Progenitor cell of endocrine pancreas (in vitro differentiated cells): ENCODE results near the gene LRRC56. TPM values are rescaled to one million over a fixed set of nuclear protein-coding genes. Genes with fewer than 3 reads are reported as not detected.

Source experiments
- DNase-seq: peaks from one replicate; pipeline ENCODE4 v3.0.0; 2021; ENCODE audit warnings: low spot score; ENCODE audit not compliant: unreplicated experiment
- H3K27ac Mint-ChIP-seq: 2 replicates; pipeline ENCODE4 v1.8.0; 2021; ENCODE audit warnings: mild to moderate bottlenecking, moderate library complexity, mixed read lengths
- H3K27me3 Mint-ChIP-seq: 2 replicates; pipeline ENCODE4 v1.8.0; 2021; ENCODE audit warnings: mixed read lengths
- H3K36me3 Mint-ChIP-seq: 2 replicates; pipeline ENCODE4 v1.8.0; 2022; ENCODE audit warnings: mixed read lengths; ENCODE audit not compliant: insufficient read depth
- H3K4me1 Mint-ChIP-seq: 2 replicates; pipeline ENCODE4 v1.8.0; 2021; ENCODE audit warnings: low read depth, mixed read lengths
- H3K4me3 Mint-ChIP-seq: 2 replicates; pipeline ENCODE4 v1.8.0; 2021; ENCODE audit warnings: low read depth, mild to moderate bottlenecking, moderate library complexity, mixed read lengths
- H3K9me3 Mint-ChIP-seq: 2 replicates; pipeline ENCODE4 v1.8.0; 2021; ENCODE audit warnings: low read depth, mixed read lengths
- CTCF ChIP-seq: fragments of 200-600 bp; sonication (generic); IDR thresholded peaks from one replicate; pipeline ENCODE4 v1.5.0; 2021; ENCODE audit warnings: antibody characterized with exemption, mild to moderate bottlenecking; ENCODE audit not compliant: unreplicated experiment
- total RNA-seq: library from RNA; stranded (reverse); gene quantifications from 2 replicates; pipeline ENCODE4 v1.2.1, GENCODE V29; 2021

Gene LRRC56
- total RNA-seq, 1 donor from 2014 or later: 5.4 TPM

GRCh38 chr11:563066-563811 lies 25.9 kb downstream of the LRRC56 start:
- Mint-ChIP-seq H3K4me1 (peaks cover 10% of the 10 kb centered on the region), H3K27me3 (no peaks in the 10 kb centered on the region), H3K9me3 (no peaks in the 10 kb centered on the region), H3K27ac (no peak overlapping the region), H3K4me3 (no peak overlapping the region), H3K36me3 (peaks cover 3% of the 10 kb centered on the region)
- no peak for TF ChIP-seq CTCF
- no peak for DNase-seq

- Mint-ChIP-seq H3K9me3 (no peaks in the 10 kb centered on the region), H3K4me1 (peaks cover 10% of the 10 kb centered on the region), H3K27me3 (no peaks in the 10 kb centered on the region), H3K4me3 (no peak overlapping the region), H3K27ac (no peak overlapping the region), H3K36me3 (peaks cover 3% of the 10 kb centered on the region)
- no peak for DNase-seq
- no peak for TF ChIP-seq CTCF
Observed at GRCh38 chr11:563812-564578, 26.7 kb downstream of the LRRC56 start.

- Mint-ChIP-seq H3K27me3 (no peaks in the 10 kb centered on the region), H3K4me1 (peaks cover 4% of the 10 kb centered on the region), H3K4me3 (no peak overlapping the region), H3K9me3 (no peaks in the 10 kb centered on the region), H3K27ac (no peak overlapping the region), H3K36me3 (peaks cover 3% of the 10 kb centered on the region)
- DNase-seq: no peak
- no peak for TF ChIP-seq CTCF
Observed at GRCh38 chr11:565921-566509, 28.7 kb downstream of the LRRC56 start.

- peak overlapping the region; percentile 77 for H3K4me3 Mint-ChIP-seq
- H3K27ac Mint-ChIP-seq: no peak overlapping the region
- H3K36me3 Mint-ChIP-seq: peaks cover 3% of the 10 kb centered on the region
- DNase-seq: no peak
- no peak for TF ChIP-seq CTCF
- H3K9me3 Mint-ChIP-seq: no peaks in the 10 kb centered on the region
- no peaks in the 10 kb centered on the region for H3K4me1 Mint-ChIP-seq
- H3K27me3 Mint-ChIP-seq: no peaks in the 10 kb centered on the region
Observed at GRCh38 chr11:567011-567628, 29.8 kb downstream of the LRRC56 start.
